Keratinocyte (primary cell): Measurements from ENCODE around the gene HYAL3. TPM values are rescaled to one million over a fixed set of nuclear protein-coding genes. Genes with fewer than 3 reads are reported as not detected.

Experiments used
- DNase-seq: peaks from one replicate; pipeline ENCODE4 v3.0.0-alpha.2; 2011; ENCODE audit warnings: low read depth, missing footprints, low spot score
- FAIRE-seq: peaks from 2 replicates; lab custom pipeline; 2011; peaks lifted over from hg19 to GRCh38; lab: Jason Lieb, UNC
- H2AFZ ChIP-seq: 2 replicates; pipeline ENCODE4 v1.6.0; 2012; ENCODE audit warnings: low read length, control low read depth, inconsistent platforms; ENCODE audit not compliant: control insufficient read depth
- H3K27ac ChIP-seq: 2 replicates; pipeline ENCODE4 v1.5.1; 2011; ENCODE audit warnings: low read length; ENCODE audit not compliant: control insufficient read depth, insufficient read depth
- H3K27me3 ChIP-seq: 3 replicates; pipeline ENCODE4 v1.6.0; 2011; ENCODE audit warnings: low read length; ENCODE audit not compliant: control insufficient read depth, insufficient read depth; ENCODE audit errors: extremely low read depth
- H3K36me3 ChIP-seq, 2 experiments: 2 replicates in 1 of 2; 3 replicates in 1 of 2; pipeline ENCODE4 v1.5.1; 2011; ENCODE audit warnings: low read length in 2 of 2, mild to moderate bottlenecking in 1 of 2; ENCODE audit not compliant: control insufficient read depth in 2 of 2, insufficient read depth in 2 of 2; ENCODE audit errors: extremely low read depth in 1 of 2
- H3K4me1 ChIP-seq: 3 replicates; pipeline ENCODE4 v1.5.1; 2011; ENCODE audit warnings: low read length; ENCODE audit not compliant: control insufficient read depth, insufficient read depth; ENCODE audit errors: extremely low read depth
- H3K4me2 ChIP-seq: 3 replicates; pipeline ENCODE4 v1.6.0; 2011; ENCODE audit warnings: low read depth, low read length; ENCODE audit not compliant: control insufficient read depth, insufficient read depth; ENCODE audit errors: extremely low read depth
- H3K4me3 ChIP-seq, 3 experiments: fragments of 200-600 bp in 1 of 3; sonication (generic) in 1 of 3; 2 replicates in 2 of 3; 3 replicates in 1 of 3; pipeline ENCODE4 v1.5.1; 2011 to 2016; ENCODE audit warnings: low read length in 3 of 3, mild to moderate bottlenecking in 3 of 3, control low read depth in 2 of 3, inconsistent platforms in 1 of 3, low read depth in 1 of 3, mixed read lengths in 1 of 3, mixed run types in 1 of 3, moderate library complexity in 1 of 3; ENCODE audit not compliant: control insufficient read depth in 2 of 3, insufficient read depth in 2 of 3; ENCODE audit errors: extremely low read depth in 1 of 3
- H3K79me2 ChIP-seq: 2 replicates; pipeline ENCODE4 v1.6.0; 2012; ENCODE audit warnings: low read length; ENCODE audit not compliant: control insufficient read depth, insufficient read depth
- H3K9ac ChIP-seq: 3 replicates; pipeline ENCODE4 v1.6.0; 2011; ENCODE audit warnings: low read length; ENCODE audit not compliant: control insufficient read depth, insufficient read depth; ENCODE audit errors: extremely low read depth
- H3K9me1 ChIP-seq: 3 replicates; pipeline ENCODE4 v1.6.0; 2011; ENCODE audit warnings: low read length; ENCODE audit not compliant: control insufficient read depth, insufficient read depth; ENCODE audit errors: extremely low read depth
- H3K9me3 ChIP-seq: 2 replicates; pipeline ENCODE4 v1.5.1; 2012; ENCODE audit warnings: low read depth, low read length; ENCODE audit not compliant: control insufficient read depth
- H4K20me1 ChIP-seq: 3 replicates; pipeline ENCODE4 v1.6.0; 2011; ENCODE audit warnings: low read length; ENCODE audit not compliant: control insufficient read depth, insufficient read depth; ENCODE audit errors: extremely low read depth
- EZH2 ChIP-seq: IDR thresholded peaks from one replicate; pipeline ENCODE4 v1.6.1; 2012; ENCODE audit warnings: inconsistent platforms, mild to moderate bottlenecking, low read length, moderate library complexity
- dilution Hi-C: fragments of 300-500 bp; cut with MboI; formaldehyde crosslinking; loops from one replicate; pipeline ENCODE4 v1.7.0; 2020; ENCODE audit warnings: low sequenced_read_pairs; ENCODE audit not compliant: extremely low pct_ligation_motif_present
- polyA plus RNA-seq, 5 experiments: library from polyadenylated mRNA; depleted of rRNA in 3 of 5; stranded (reverse) in 3 of 5; stranded (forward) in 1 of 5; unstranded in 1 of 5; fragments of >200 nt; gene quantifications; 1 replicate in 1 of 5; 2 replicates in 3 of 5; 3 replicates in 1 of 5; pipeline versions ENCODE4 v1.2.1 to v1.2.3, GENCODE V29; 2011 to 2012; ENCODE audit warnings: missing spikeins in 2 of 5, low read depth in 1 of 5, low replicate concordance in 1 of 5
- TF ChIP-seq, protein P1 (sequence below), 3 experiments: IDR thresholded peaks in 1 of 3; conservative IDR thresholded peaks in 1 of 3; optimal IDR thresholded peaks in 1 of 3; 2 replicates in 2 of 3; 3 replicates in 1 of 3; pipeline versions ENCODE3 to v1.5.1; 2011; ENCODE audit warnings: low read length in 3 of 3, mild to moderate bottlenecking in 3 of 3, moderate library complexity in 2 of 3, control low read depth in 1 of 3, inconsistent platforms in 1 of 3; ENCODE audit not compliant: insufficient read depth in 2 of 3; ENCODE audit errors: extremely low read depth in 1 of 3

Gene HYAL3
- polyA plus RNA-seq, 1 donor (not counting 4 experiments of a cell fraction or from before 2014, with no cell fraction given) = 6.6 TPM

DNA sequence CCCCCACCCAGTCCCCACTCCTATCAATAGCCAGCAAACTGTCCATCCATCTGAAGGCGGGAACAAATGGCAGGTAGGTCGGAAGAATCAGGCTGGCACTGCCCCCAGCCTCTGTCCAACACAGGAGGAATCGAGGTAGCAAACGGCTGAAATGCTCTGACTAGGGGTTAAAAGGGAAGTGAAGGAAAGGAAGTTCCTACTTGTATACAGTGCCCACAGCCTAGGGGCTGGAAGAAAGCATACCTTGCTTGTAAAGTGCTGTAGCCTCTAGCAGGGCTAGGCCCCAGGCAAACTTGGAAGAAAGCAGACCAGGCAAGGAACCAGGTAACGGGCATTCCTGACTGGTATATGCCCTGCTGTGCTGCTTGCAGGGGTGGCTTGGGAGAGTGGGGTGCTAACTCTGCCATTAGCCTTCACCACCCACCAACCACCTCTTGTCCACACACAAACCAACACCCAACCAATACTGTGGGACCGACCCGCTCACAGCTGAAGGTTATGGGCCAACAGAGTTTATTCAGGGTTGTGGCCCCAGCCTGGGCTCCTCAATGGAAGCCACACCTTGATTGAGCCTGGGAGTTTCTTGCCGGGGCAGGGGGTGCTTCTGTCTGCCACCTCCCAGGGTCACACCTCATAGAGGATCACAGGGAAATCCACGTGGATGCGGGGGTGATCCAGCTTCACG, 26.4 kb upstream of the HYAL3 start:
- DNase-seq (no peak), FAIRE-seq (no peak)
- no peak overlapping the region for H3K4me3 ChIP-seq
- no peak overlapping the region for H3K4me2 ChIP-seq
- no peak overlapping the region for H2AFZ ChIP-seq
- no peaks in the 10 kb centered on the region for H3K9me3 ChIP-seq
- H3K9me1 ChIP-seq = no peaks in the 10 kb centered on the region
- peaks cover 27% of the 10 kb centered on the region for H3K79me2 ChIP-seq
- H3K27ac ChIP-seq = no peak overlapping the region
- H3K27me3 ChIP-seq = no peaks in the 10 kb centered on the region
- H3K4me1 ChIP-seq = peaks cover 16% of the 10 kb centered on the region
- H3K36me3 ChIP-seq = peaks cover 16 to 24% of the 10 kb centered on the region in 2 experiments
- TF ChIP-seq, protein P1, sequence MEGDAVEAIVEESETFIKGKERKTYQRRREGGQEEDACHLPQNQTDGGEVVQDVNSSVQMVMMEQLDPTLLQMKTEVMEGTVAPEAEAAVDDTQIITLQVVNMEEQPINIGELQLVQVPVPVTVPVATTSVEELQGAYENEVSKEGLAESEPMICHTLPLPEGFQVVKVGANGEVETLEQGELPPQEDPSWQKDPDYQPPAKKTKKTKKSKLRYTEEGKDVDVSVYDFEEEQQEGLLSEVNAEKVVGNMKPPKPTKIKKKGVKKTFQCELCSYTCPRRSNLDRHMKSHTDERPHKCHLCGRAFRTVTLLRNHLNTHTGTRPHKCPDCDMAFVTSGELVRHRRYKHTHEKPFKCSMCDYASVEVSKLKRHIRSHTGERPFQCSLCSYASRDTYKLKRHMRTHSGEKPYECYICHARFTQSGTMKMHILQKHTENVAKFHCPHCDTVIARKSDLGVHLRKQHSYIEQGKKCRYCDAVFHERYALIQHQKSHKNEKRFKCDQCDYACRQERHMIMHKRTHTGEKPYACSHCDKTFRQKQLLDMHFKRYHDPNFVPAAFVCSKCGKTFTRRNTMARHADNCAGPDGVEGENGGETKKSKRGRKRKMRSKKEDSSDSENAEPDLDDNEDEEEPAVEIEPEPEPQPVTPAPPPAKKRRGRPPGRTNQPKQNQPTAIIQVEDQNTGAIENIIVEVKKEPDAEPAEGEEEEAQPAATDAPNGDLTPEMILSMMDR (optimal IDR thresholded peaks at IDR 0.05 in 1 of 3, IDR thresholded peaks at IDR 0.05 in 1 of 3, conservative IDR thresholded peaks at IDR 0.05 in 1 of 3; ENCODE audit: extremely low read depth in 1 of 3, insufficient read depth in 2 of 3, low read length in 3 of 3) = no peak
- no peak for TF ChIP-seq EZH2
- dilution Hi-C loops = no loop called here
- H3K9ac ChIP-seq = no peak overlapping the region
- H4K20me1 ChIP-seq = no peaks in the 10 kb centered on the region

DNA sequence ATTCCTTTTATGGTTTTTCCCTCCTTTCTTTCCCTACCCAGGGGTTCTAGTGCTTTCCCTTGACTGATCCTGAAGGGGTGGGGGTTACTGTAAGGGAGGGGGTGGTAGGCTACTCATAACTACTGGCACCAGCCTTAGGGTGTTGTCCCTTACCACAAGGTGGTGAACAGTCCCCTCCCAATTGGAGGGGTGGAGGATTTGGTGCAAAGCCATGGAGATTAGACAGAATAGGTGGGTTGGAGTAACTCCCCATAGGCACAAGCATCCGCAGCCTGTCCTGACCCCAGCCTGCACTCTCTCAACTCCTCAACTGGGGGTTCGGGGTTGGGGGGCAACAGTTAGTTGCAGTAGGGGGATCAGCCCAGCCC, 25.9 kb upstream of the HYAL3 start:
- dilution Hi-C loops = no loop called here
- H3K4me1 ChIP-seq = peaks cover 21% of the 10 kb centered on the region
- H2AFZ ChIP-seq = no peak overlapping the region
- no peaks in the 10 kb centered on the region for H3K27me3 ChIP-seq
- FAIRE-seq (no peak), DNase-seq (no peak)
- H3K36me3 ChIP-seq = peaks cover 13 to 18% of the 10 kb centered on the region in 2 experiments
- H4K20me1 ChIP-seq = no peaks in the 10 kb centered on the region
- H3K9me1 ChIP-seq = no peaks in the 10 kb centered on the region
- no peak overlapping the region for H3K9ac ChIP-seq
- H3K79me2 ChIP-seq = peaks cover 29% of the 10 kb centered on the region
- no peak for TF ChIP-seq EZH2
- TF ChIP-seq, protein P1 (optimal IDR thresholded peaks at IDR 0.05 in 1 of 3, IDR thresholded peaks at IDR 0.05 in 1 of 3, conservative IDR thresholded peaks at IDR 0.05 in 1 of 3; ENCODE audit: extremely low read depth in 1 of 3, insufficient read depth in 2 of 3, low read length in 3 of 3) = no peak
- H3K4me3 ChIP-seq = no peak overlapping the region
- H3K9me3 ChIP-seq = no peaks in the 10 kb centered on the region
- no peak overlapping the region for H3K27ac ChIP-seq
- H3K4me2 ChIP-seq = no peak overlapping the region
